B cell (primary cell): ENCODE results near the gene PARVA. TPM values are rescaled to one million over a fixed set of nuclear protein-coding genes. Genes with fewer than 3 reads are reported as not detected.

Experiments
- ATAC-seq: fragments of 200-7000 bp; cut with Tn5 transposase; one replicate; pipeline ENCODE4 v1.10.0; 2021; ENCODE audit warnings: low read depth, mild to moderate bottlenecking, moderate number of reproducible peaks, moderate library complexity
- CTCF ChIA-PET: fragments of 350-600 bp; sonication (Branson Sonifier 250); formaldehyde crosslinking; loops from one replicate; lab custom pipeline; 2021; ENCODE audit warnings: antibody characterized with exemption, inconsistent platforms; lab: Charles Lee
- POLR2A ChIA-PET: fragments of 350-600 bp; sonication (Branson Sonifier 250); formaldehyde crosslinking; loops from one replicate; lab custom pipeline; 2021; ENCODE audit warnings: antibody characterized with exemption; lab: Charles Lee
- DNase-seq: peaks from one replicate; pipeline ENCODE4 v3.0.0; 2013
- H2AFZ ChIP-seq: 2 replicates; pipeline ENCODE4 v1.6.1; 2012; ENCODE audit warnings: mild to moderate bottlenecking, low read depth, low read length; ENCODE audit not compliant: insufficient read depth, poor library complexity, severe bottlenecking
- H3K27ac ChIP-seq, 2 donors: 1 replicate in 1 of 2; 2 replicates in 1 of 2; pipeline ENCODE4 v1.5.1; 2012 to 2013; ENCODE audit warnings: low read length in 2 of 2, mild to moderate bottlenecking in 2 of 2, moderate library complexity in 1 of 2
- H3K27me3 ChIP-seq, 4 experiments: fragments of 200-600 bp in 1 of 4; sonication (generic) in 1 of 4; replicated peaks in 1 of 4; 1 replicate in 2 of 4; 2 replicates in 2 of 4; pipeline versions ENCODE4 v1.6.1 to v1.7.0; 2013 to 2016; ENCODE audit warnings: low read length in 3 of 4, mild to moderate bottlenecking in 2 of 4, mixed read lengths in 1 of 4, moderate library complexity in 1 of 4; ENCODE audit not compliant: insufficient read depth in 4 of 4, control insufficient read depth in 3 of 4; ENCODE audit errors: control extremely low read depth in 1 of 4
- H3K36me3 ChIP-seq, 2 experiments: replicated peaks in 1 of 2; 1 replicate in 1 of 2; 2 replicates in 1 of 2; pipeline versions ENCODE4 v1.6.1 to v1.7.1; 2013; ENCODE audit warnings: low read length in 1 of 2; ENCODE audit not compliant: insufficient read depth in 2 of 2, control insufficient read depth in 1 of 2; ENCODE audit errors: control extremely low read depth in 1 of 2, extremely low read depth in 1 of 2
- H3K4me1 ChIP-seq, 2 donors: fragments of 200-600 bp in 1 of 2; sonication (generic) in 1 of 2; 1 replicate in 1 of 2; 2 replicates in 1 of 2; pipeline versions ENCODE4 v1.5.1 to v1.6.1; 2013 to 2017; ENCODE audit warnings: low read length in 2 of 2; ENCODE audit not compliant: control insufficient read depth in 2 of 2, insufficient read depth in 2 of 2
- H3K4me2 ChIP-seq: replicated peaks from 2 replicates; pipeline ENCODE3; 2012; ENCODE audit warnings: mild to moderate bottlenecking, low read depth, low read length; ENCODE audit not compliant: poor library complexity, severe bottlenecking
- H3K4me3 ChIP-seq, 5 experiments: fragments of 200-600 bp in 1 of 5; sonication (generic) in 1 of 5; 1 replicate in 3 of 5; 2 replicates in 2 of 5; pipeline versions ENCODE4 v1.5.1 to v1.7.0; 2011 to 2016; ENCODE audit warnings: low read length in 4 of 5, mild to moderate bottlenecking in 4 of 5, low read depth in 2 of 5, control low read depth in 1 of 5, moderate library complexity in 1 of 5; ENCODE audit not compliant: insufficient read depth in 1 of 5; ENCODE audit errors: control extremely low read depth in 1 of 5, extremely low read depth in 1 of 5
- H3K79me2 ChIP-seq: fragments of 200-600 bp; sonication (generic); one replicate; pipeline ENCODE4 v1.6.0; 2016; ENCODE audit warnings: low read length; ENCODE audit not compliant: control insufficient read depth, insufficient read depth
- H3K9ac ChIP-seq: fragments of 200-600 bp; sonication (generic); 2 replicates; pipeline ENCODE4 v1.6.1; 2017; ENCODE audit warnings: mild to moderate bottlenecking, low read length, moderate library complexity
- H3K9me3 ChIP-seq, 3 donors: one replicate each; pipeline versions ENCODE4 v1.6.1 to v1.7.1; 2013; ENCODE audit warnings: low read length in 2 of 3; ENCODE audit not compliant: control insufficient read depth in 2 of 3, insufficient read depth in 1 of 3; ENCODE audit errors: control extremely low read depth in 1 of 3
- H4K20me1 ChIP-seq: 2 replicates; pipeline ENCODE4 v1.6.0; 2012; ENCODE audit warnings: mild to moderate bottlenecking, low read length; ENCODE audit not compliant: insufficient read depth, control insufficient read depth, poor library complexity, severe bottlenecking
- H3K27ac Mint-ChIP-seq: one replicate; pipeline ENCODE4 v1.8.0; 2021; ENCODE audit warnings: mixed read lengths
- H3K27me3 Mint-ChIP-seq: one replicate; pipeline ENCODE4 v1.8.0; 2021; ENCODE audit warnings: mixed read lengths
- H3K4me1 Mint-ChIP-seq: one replicate; pipeline ENCODE4 v1.8.0; 2021; ENCODE audit warnings: mixed read lengths
- H3K4me3 Mint-ChIP-seq: one replicate; pipeline ENCODE4 v1.8.0; 2021; ENCODE audit warnings: mixed read lengths
- H3K9me3 Mint-ChIP-seq: one replicate; pipeline ENCODE4 v1.8.0; 2022; ENCODE audit warnings: mixed read lengths; ENCODE audit not compliant: insufficient read depth
- EZH2 ChIP-seq: IDR thresholded peaks from 2 replicates; pipeline ENCODE4 v1.6.1; 2012; ENCODE audit warnings: borderline replicate concordance, low read depth, mild to moderate bottlenecking, moderate library complexity, low read length; ENCODE audit not compliant: insufficient read depth, poor library complexity, severe bottlenecking
- WGBS: methylation state at CpG from one replicate; pipeline ENCODE4 v1.1.5; 2013; ENCODE audit warnings: missing lambda C conversion rate; ENCODE audit not compliant: insufficient coverage; 5-methylcytosine and 5-hydroxymethylcytosine counted together
- intact Hi-C: fragments of 100-400 bp; cut with micrococcal nuclease; formaldehyde crosslinking; loops from one replicate; pipeline ENCODE4 v1.10.0; 2022
- polyA plus RNA-seq: library from polyadenylated mRNA; depleted of rRNA; stranded (reverse); fragments of >200 nt; gene quantifications from 2 replicates; pipeline ENCODE4 v1.2.3, GENCODE V29; 2012
- total RNA-seq, 2 donors: library from RNA; stranded (reverse); fragments of 120-200 nt in 1 of 2; gene quantifications; 1 replicate in 1 of 2; 2 replicates in 1 of 2; pipeline versions ENCODE4 v1.2.3 to v1.2.4, GENCODE V29; 2013 to 2022
- TF ChIP-seq, protein P1 (sequence below): fragments of 200-600 bp; IDR thresholded peaks from one replicate; pipeline ENCODE4 v1.8.0; 2022; ENCODE audit warnings: antibody characterized with exemption, mild to moderate bottlenecking

Gene PARVA
- total and polyA plus RNA-seq, 2 donors (not counting 1 experiment from before 2014, with no cell fraction given) = not detected

DNA sequence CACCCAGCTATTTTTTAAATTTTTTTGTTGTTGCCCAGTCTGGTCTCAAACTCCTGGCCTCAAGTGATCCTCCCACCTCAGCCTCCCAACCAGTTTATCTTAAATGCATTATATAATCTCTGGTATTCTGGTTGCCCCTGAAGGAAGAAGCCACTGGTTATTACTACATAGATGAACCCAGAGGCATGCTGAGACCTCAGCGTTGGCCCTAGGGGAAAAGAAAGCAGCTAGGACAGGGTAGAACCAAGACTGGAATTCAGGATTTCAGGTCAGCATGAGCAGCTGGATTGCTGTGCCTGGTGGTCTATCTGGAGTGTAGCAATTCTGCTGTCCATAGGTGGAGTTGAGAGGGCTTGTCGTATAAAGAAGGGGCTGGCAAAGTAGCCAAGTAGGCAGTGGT, 67.2 kb downstream of the PARVA start:
- TF ChIP-seq EZH2 = no peak
- TF ChIP-seq, protein P1, sequence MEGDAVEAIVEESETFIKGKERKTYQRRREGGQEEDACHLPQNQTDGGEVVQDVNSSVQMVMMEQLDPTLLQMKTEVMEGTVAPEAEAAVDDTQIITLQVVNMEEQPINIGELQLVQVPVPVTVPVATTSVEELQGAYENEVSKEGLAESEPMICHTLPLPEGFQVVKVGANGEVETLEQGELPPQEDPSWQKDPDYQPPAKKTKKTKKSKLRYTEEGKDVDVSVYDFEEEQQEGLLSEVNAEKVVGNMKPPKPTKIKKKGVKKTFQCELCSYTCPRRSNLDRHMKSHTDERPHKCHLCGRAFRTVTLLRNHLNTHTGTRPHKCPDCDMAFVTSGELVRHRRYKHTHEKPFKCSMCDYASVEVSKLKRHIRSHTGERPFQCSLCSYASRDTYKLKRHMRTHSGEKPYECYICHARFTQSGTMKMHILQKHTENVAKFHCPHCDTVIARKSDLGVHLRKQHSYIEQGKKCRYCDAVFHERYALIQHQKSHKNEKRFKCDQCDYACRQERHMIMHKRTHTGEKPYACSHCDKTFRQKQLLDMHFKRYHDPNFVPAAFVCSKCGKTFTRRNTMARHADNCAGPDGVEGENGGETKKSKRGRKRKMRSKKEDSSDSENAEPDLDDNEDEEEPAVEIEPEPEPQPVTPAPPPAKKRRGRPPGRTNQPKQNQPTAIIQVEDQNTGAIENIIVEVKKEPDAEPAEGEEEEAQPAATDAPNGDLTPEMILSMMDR = no peak
- POLR2A ChIA-PET = no interaction called here
- CTCF ChIA-PET = no interaction called here
- no peaks in the 10 kb centered on the region for H3K27me3 Mint-ChIP-seq
- H3K27me3 ChIP-seq = no peaks in the 10 kb centered on the region
- H3K36me3 ChIP-seq = no peaks in the 10 kb centered on the region
- intact Hi-C loops = no loop called here
- no peak overlapping the region for H3K27ac ChIP-seq
- no peak overlapping the region for H2AFZ ChIP-seq
- H3K79me2 ChIP-seq = no peaks in the 10 kb centered on the region
- no peak overlapping the region for H3K4me2 ChIP-seq
- no peaks in the 10 kb centered on the region for H3K4me1 ChIP-seq
- no peak overlapping the region for H3K4me3 Mint-ChIP-seq
- H3K9ac ChIP-seq = no peak overlapping the region
- no peaks in the 10 kb centered on the region for H3K4me1 Mint-ChIP-seq
- no peak overlapping the region for H3K27ac Mint-ChIP-seq
- DNase-seq = no peak
- WGBS = 50% methylated on average over 2 of the region's 2 CpGs
- H4K20me1 ChIP-seq = no peaks in the 10 kb centered on the region
- no peak for ATAC-seq
- no peaks in the 10 kb centered on the region for H3K9me3 ChIP-seq
- peaks cover 4% of the 10 kb centered on the region for H3K9me3 Mint-ChIP-seq
- no peak overlapping the region for H3K4me3 ChIP-seq

DNA sequence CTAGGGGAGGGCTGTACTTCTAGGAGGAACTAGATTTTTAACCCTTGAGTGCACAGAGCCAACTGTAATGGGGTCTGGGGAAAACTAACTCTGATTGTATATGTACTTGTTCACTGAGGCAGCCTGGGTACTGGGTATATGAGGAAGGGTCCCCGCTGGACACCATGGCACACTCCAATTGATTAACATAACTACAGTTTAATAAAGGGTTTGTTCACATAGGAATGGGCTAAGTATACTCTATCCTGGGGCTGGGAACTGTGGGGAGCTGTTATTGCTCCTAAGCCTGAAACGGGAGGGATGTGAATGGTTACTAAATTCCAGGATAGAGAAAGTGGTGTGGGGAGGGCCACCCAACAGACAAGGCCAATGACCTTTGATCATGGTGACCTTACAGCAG, 67.6 kb downstream of the PARVA start:
- H2AFZ ChIP-seq = no peak overlapping the region
- H3K4me1 Mint-ChIP-seq = no peaks in the 10 kb centered on the region
- intact Hi-C loops = no loop called here
- no peaks in the 10 kb centered on the region for H3K9me3 ChIP-seq
- peaks cover 4% of the 10 kb centered on the region for H3K9me3 Mint-ChIP-seq
- no peak overlapping the region for H3K4me2 ChIP-seq
- ChIA-PET POLR2A (no interaction called here), CTCF (no interaction called here)
- DNase-seq (no peak), ATAC-seq (no peak)
- no peaks in the 10 kb centered on the region for H3K27me3 ChIP-seq
- H3K27me3 Mint-ChIP-seq = no peaks in the 10 kb centered on the region
- H4K20me1 ChIP-seq = no peaks in the 10 kb centered on the region
- H3K27ac ChIP-seq = no peak overlapping the region
- no peak overlapping the region for H3K4me3 ChIP-seq
- H3K79me2 ChIP-seq = no peaks in the 10 kb centered on the region
- no peaks in the 10 kb centered on the region for H3K4me1 ChIP-seq
- H3K36me3 ChIP-seq = no peaks in the 10 kb centered on the region
- no peak overlapping the region for H3K4me3 Mint-ChIP-seq
- no CpG with 5 or more reads among the region's 2 CpGs for WGBS
- H3K9ac ChIP-seq = no peak overlapping the region
- H3K27ac Mint-ChIP-seq = no peak overlapping the region
- TF ChIP-seq, protein P1 = no peak
- no peak for TF ChIP-seq EZH2
